Tibial nerve (tissue), 3 donors: ENCODE results near the gene NEB.

ENCODE experiments used
- POLR2A ChIP-seq, 2 donors: fragments of 450-650 bp; IDR thresholded peaks; one replicate each; pipeline ENCODE4 v1.6.1; 2017; ENCODE audit warnings: antibody characterized with exemption in 2 of 2, mild to moderate bottlenecking in 2 of 2, moderate library complexity in 2 of 2
- TF ChIP-seq, protein P1 (sequence below), 5 experiments: fragments of 200-600 bp in 3 of 5; fragments of 450-650 bp in 2 of 5; sonication (generic) in 3 of 5; IDR thresholded peaks; one replicate each; pipeline ENCODE4 v1.5.1; 2016 to 2019; ENCODE audit warnings: antibody characterized with exemption in 5 of 5, mild to moderate bottlenecking in 3 of 5, moderate library complexity in 2 of 5

DNA sequence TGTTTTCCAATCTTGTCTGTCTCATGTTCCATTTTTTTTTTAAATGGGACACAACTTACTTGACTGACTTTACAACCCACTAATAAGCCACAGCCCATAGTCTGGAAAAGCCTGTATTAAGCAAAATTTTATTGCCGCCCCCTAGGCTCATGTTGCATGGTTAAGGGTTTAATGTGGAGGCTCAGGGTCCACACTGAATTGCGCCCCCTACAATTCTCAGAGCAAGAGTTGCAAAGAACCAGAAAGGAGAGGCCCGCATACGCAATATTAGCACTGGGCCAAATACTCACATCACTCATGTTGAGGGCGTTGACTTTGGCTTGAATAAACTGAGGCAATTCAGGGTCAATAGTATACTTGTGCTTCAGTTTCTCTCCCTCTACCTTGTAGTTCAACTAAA lies 65.5 kb downstream of the NEB start:
- TF ChIP-seq, protein P1, sequence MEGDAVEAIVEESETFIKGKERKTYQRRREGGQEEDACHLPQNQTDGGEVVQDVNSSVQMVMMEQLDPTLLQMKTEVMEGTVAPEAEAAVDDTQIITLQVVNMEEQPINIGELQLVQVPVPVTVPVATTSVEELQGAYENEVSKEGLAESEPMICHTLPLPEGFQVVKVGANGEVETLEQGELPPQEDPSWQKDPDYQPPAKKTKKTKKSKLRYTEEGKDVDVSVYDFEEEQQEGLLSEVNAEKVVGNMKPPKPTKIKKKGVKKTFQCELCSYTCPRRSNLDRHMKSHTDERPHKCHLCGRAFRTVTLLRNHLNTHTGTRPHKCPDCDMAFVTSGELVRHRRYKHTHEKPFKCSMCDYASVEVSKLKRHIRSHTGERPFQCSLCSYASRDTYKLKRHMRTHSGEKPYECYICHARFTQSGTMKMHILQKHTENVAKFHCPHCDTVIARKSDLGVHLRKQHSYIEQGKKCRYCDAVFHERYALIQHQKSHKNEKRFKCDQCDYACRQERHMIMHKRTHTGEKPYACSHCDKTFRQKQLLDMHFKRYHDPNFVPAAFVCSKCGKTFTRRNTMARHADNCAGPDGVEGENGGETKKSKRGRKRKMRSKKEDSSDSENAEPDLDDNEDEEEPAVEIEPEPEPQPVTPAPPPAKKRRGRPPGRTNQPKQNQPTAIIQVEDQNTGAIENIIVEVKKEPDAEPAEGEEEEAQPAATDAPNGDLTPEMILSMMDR (IDR thresholded peaks at IDR 0.05), result no peak
- TF ChIP-seq POLR2A (IDR thresholded peaks at IDR 0.05), result no peak
